HG03378 (cell line): Measurements from ENCODE around the gene HGD.

Experiments
- ATAC-seq: cut with Tn5 transposase; IDR thresholded peaks from one replicate; pipeline ENCODE4 v1.9.1; 2021; ENCODE audit warnings: mild to moderate bottlenecking, moderate library complexity; ENCODE audit not compliant: unreplicated experiment

The HGD gene

DNA sequence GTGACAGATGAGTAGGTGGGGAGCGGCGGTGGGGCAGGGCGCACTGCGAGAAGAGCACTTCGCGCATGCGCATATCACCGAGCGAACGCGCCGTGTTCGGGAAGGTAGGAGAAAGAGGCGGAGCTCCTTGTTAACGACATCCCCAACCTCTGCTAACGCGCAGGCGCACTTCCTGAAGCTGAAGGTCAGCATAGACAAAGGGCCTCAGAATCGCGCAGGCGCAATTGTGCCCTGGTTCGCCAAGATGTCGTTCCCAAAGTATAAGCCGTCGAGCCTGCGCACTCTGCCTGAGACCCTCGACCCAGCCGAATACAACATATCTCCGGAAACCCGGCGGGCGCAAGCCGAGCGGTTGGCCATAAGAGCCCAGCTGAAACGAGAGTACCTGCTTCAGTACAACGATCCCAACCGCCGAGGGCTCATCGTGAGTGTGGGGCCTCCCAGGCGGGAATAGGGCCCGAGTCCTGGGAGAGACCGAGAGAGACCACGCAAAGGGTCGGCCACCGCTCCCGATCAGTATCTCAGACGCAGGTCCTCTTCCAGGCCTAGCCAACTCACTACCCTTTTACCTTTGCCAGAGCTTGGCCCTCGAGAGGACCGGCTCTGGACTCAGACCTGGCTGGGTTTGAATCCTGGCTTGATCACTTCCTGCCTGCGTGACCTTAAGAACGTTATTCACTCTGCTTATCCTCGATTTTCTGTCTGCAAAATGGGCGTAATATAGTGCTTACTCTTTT lies 85.8 kb downstream of the HGD start, which contains the start of gene NDUFB4:
TSS of gene NDUFB4 (plus strand) at position 221 of the 737 bp plus-strand sequence. CDS start at position 245, 24 bp downstream.
- ATAC-seq = peak; percentile 97

DNA sequence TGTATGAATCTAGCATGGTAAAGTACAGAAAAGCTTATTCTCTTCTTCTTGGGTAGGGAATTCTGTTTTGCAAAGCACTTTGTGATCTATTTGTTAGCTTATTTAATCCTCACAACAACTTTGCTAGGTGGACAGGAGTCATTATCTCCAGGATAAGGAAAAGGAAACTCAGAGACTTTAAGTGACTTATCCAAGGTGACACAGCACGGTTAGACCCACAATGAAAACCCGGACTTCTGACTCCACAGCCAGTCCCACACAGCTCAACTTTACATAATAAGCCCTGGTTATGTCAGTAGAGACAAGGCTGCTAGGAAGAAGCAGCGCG lies 86.3 kb downstream of the HGD start:
- ATAC-seq = no peak

DNA sequence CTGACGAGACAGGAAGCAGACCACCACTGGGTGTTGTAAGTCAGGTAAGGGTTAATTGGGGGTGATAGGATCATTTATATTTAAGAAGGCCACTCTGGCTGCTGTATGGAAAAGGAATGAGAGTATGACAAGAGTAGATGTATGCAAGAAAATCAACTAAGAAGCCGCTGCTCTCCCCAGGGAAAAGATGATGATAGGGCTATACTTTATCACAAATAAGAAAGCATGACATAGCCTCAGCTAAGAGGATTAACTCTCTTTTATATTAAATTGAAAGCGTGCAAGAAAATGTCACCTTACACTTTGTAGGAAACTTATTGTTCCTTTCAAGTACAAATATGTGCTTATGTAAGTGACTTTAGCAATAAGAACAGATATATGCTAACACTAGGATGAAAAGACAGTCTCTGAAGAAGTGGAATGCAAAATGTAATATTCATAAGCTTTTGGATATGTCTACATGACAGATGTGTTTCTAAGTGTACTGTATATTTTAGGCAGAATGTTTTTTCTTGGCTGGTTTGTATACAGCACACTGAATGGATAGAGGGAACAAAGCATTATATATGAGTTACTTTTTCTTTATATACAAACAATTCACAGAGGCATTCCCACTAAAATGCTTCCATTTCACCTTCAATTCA lies 94.6 kb downstream of the HGD start:
- ATAC-seq = no peak
